Esophagus squamous epithelium (tissue), 4 donors: ENCODE results near the gene PYGB.

Source experiments
- POLR2A ChIP-seq, 4 donors: fragments of 450-650 bp; IDR thresholded peaks; one replicate each; pipeline ENCODE4 v1.6.1; 2017; ENCODE audit warnings: antibody characterized with exemption in 4 of 4, mild to moderate bottlenecking in 4 of 4, moderate library complexity in 3 of 4
- TF ChIP-seq, protein P1 (sequence below), 6 experiments: fragments of 450-650 bp in 4 of 6; fragments of 200-600 bp in 2 of 6; sonication (generic) in 2 of 6; IDR thresholded peaks; one replicate each; pipeline ENCODE4 v1.5.1; 2016 to 2019; ENCODE audit warnings: antibody characterized with exemption in 6 of 6, mild to moderate bottlenecking in 4 of 6, moderate library complexity in 4 of 6

- TF ChIP-seq, protein P1, sequence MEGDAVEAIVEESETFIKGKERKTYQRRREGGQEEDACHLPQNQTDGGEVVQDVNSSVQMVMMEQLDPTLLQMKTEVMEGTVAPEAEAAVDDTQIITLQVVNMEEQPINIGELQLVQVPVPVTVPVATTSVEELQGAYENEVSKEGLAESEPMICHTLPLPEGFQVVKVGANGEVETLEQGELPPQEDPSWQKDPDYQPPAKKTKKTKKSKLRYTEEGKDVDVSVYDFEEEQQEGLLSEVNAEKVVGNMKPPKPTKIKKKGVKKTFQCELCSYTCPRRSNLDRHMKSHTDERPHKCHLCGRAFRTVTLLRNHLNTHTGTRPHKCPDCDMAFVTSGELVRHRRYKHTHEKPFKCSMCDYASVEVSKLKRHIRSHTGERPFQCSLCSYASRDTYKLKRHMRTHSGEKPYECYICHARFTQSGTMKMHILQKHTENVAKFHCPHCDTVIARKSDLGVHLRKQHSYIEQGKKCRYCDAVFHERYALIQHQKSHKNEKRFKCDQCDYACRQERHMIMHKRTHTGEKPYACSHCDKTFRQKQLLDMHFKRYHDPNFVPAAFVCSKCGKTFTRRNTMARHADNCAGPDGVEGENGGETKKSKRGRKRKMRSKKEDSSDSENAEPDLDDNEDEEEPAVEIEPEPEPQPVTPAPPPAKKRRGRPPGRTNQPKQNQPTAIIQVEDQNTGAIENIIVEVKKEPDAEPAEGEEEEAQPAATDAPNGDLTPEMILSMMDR (IDR thresholded peaks at IDR 0.05), result no peak
- no peak for TF ChIP-seq POLR2A (IDR thresholded peaks at IDR 0.05)
Observed at GRCh38 chr20:25252686-25253421, 5.0 kb downstream of the PYGB start.
